ENCODE data around the gene GRIK4. TPM values are rescaled to one million over a fixed set of nuclear protein-coding genes. Genes with fewer than 3 reads are reported as not detected.
A peak's percentile ranks its signal among the peaks of the same experiment; 100 is the strongest.

The GRIK4 gene
- total RNA-seq, 2 experiments from 2014 or later: 0.06 TPM; not detected in 1

DNA sequence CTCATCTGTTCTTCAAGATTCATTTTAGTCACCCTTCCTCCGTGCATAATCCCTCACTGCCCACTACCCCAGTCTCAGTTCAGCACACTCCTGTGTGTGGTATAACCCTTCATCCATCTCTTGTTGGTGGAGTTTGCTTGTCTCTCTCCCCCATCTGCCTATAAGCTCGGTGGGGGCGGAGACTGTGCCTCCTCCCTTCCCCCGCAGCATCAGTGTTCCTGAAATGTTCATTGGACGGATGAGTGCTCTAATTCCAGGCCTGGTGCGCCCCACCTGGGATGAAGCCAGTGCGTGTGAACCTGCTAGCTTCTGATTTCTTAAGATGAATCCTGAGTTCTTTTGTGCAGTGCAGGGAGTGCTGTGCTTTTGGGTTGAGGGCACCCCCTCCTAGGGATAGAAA is 100.0 kb downstream of the GRIK4 start:
- TF ChIP-seq, protein P1, sequence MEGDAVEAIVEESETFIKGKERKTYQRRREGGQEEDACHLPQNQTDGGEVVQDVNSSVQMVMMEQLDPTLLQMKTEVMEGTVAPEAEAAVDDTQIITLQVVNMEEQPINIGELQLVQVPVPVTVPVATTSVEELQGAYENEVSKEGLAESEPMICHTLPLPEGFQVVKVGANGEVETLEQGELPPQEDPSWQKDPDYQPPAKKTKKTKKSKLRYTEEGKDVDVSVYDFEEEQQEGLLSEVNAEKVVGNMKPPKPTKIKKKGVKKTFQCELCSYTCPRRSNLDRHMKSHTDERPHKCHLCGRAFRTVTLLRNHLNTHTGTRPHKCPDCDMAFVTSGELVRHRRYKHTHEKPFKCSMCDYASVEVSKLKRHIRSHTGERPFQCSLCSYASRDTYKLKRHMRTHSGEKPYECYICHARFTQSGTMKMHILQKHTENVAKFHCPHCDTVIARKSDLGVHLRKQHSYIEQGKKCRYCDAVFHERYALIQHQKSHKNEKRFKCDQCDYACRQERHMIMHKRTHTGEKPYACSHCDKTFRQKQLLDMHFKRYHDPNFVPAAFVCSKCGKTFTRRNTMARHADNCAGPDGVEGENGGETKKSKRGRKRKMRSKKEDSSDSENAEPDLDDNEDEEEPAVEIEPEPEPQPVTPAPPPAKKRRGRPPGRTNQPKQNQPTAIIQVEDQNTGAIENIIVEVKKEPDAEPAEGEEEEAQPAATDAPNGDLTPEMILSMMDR (conservative IDR thresholded peaks at IDR 0.05; ENCODE audit: low read length): no peak
- TF ChIP-seq EZH2phosphoT487 (IDR thresholded peaks at IDR 0.05; ENCODE audit: borderline replicate concordance, low read depth, low read length): no peak
- DNase-seq (ENCODE audit: low spot score): no peak
- H3K9me2 ChIP-seq (ENCODE audit: insufficient read depth, low read length): no peaks in the 10 kb centered on the region
- intact Hi-C loops (cut with micrococcal nuclease; ENCODE audit: unreplicated experiment): no loop called here
- no peak overlapping the region for H3K4me2 ChIP-seq (ENCODE audit: low read length)
- no peaks in the 10 kb centered on the region for H3K36me3 ChIP-seq (ENCODE audit: insufficient read depth, low read length)
- no peak overlapping the region for H2AFZ ChIP-seq (ENCODE audit: low read length)
- H3K79me2 ChIP-seq (ENCODE audit: insufficient read depth, low read depth, low read length): no peaks in the 10 kb centered on the region
- no peak overlapping the region for H3K4me3 ChIP-seq (ENCODE audit: low read depth, low read length, poor library complexity, severe bottlenecking)
- no peak overlapping the region for H3K27ac ChIP-seq (ENCODE audit: low read depth, low read length, poor library complexity, severe bottlenecking)
- H3K9me3 ChIP-seq (ENCODE audit: low read length): no peaks in the 10 kb centered on the region
- ChIA-PET CTCF (ENCODE audit: unreplicated experiment) (no interaction called here), POLR2A (interaction anchor here (0.7 to 1.4 kb wide), 2 partner anchors 199 to 1532 kb away, joined by 3 read pairs; no protein-coding TSS in a partner anchor)
- no TSS peak for BruUV-seq (replicated peaks)
- no peaks in the 10 kb centered on the region for H3K4me1 ChIP-seq (ENCODE audit: insufficient read depth, low read length, poor library complexity, severe bottlenecking)
- no peaks in the 10 kb centered on the region for H4K20me1 ChIP-seq (ENCODE audit: insufficient read depth, low read length)

DNA sequence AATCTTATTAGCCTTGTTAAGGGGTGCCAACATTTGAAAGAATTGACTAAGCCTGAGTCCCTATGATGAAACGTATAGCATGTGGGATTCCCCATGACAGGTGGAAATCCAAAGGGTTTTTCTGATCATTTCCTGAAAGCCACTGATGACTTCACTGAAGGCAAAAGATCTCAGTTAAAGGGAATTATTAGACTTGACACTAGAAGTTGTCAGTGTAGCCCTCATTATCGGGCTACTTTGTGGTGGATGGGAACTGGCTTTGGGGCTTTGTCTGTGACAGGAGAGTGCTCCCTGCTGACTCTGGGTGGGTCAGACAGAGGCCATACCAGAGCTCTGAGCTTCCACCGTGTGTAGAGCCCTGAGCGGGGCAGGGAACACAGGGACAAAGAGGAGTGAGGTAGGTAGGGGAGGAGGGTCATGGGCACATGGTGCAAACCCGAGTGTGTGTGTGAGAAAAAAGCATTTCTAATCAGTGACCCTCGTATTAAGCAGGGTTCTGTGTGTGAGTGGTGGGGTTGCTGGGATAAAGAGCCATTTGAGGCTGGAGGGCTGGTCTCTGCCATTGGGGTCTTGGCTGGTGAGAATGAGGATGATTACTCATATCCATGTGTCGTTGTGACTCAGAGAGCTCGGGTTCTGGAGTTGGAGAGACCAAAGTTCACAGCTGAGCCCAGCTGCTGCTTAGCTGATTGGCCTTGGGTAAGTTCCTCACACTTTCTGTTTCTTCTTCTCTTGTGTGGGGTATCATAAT is 101.1 kb downstream of the GRIK4 start:
- no peak overlapping the region for H3K4me3 ChIP-seq (ENCODE audit: low read depth, low read length, poor library complexity, severe bottlenecking)
- DNase-seq (ENCODE audit: low spot score): peak; percentile 16
- BruUV-seq (replicated peaks): no TSS peak
- intact Hi-C loops (cut with micrococcal nuclease; ENCODE audit: unreplicated experiment): no loop called here
- no peak overlapping the region for H2AFZ ChIP-seq (ENCODE audit: low read length)
- no peaks in the 10 kb centered on the region for H3K9me2 ChIP-seq (ENCODE audit: insufficient read depth, low read length)
- TF ChIP-seq, protein P1 (conservative IDR thresholded peaks at IDR 0.05; ENCODE audit: low read length): no peak
- TF ChIP-seq EZH2phosphoT487 (IDR thresholded peaks at IDR 0.05; ENCODE audit: borderline replicate concordance, low read depth, low read length): no peak
- H3K9me3 ChIP-seq (ENCODE audit: low read length): no peaks in the 10 kb centered on the region
- no peak overlapping the region for H3K27ac ChIP-seq (ENCODE audit: low read depth, low read length, poor library complexity, severe bottlenecking)
- ChIA-PET CTCF (ENCODE audit: unreplicated experiment) (interaction anchor here (0.5 to 0.8 kb wide), 3 partner anchors 14 to 1187 kb away, joined by 3 read pairs; no protein-coding TSS in a partner anchor), POLR2A (interaction anchor here (0.6 to 0.7 kb wide), 3 partner anchors 108 to 1531 kb away, joined by 3 to 6 read pairs (median 3); no protein-coding TSS in a partner anchor)
- no peaks in the 10 kb centered on the region for H3K36me3 ChIP-seq (ENCODE audit: insufficient read depth, low read length)
- H4K20me1 ChIP-seq (ENCODE audit: insufficient read depth, low read length): no peaks in the 10 kb centered on the region
- no peaks in the 10 kb centered on the region for H3K4me1 ChIP-seq (ENCODE audit: insufficient read depth, low read length, poor library complexity, severe bottlenecking)
- H3K4me2 ChIP-seq (ENCODE audit: low read length): no peak overlapping the region
- H3K79me2 ChIP-seq (ENCODE audit: insufficient read depth, low read depth, low read length): no peaks in the 10 kb centered on the region

All from OCI-LY7 (cell line).